HT1080 (cell line): ENCODE data around the gene FAM20C. TPM values are rescaled to one million over a fixed set of nuclear protein-coding genes. Genes with fewer than 3 reads are reported as not detected.
"Not testable (repeated sequence)": the region's sequence is repeated elsewhere in the genome, so short reads cannot be mapped to it uniquely, and the experiment has no call there.

Experiments
- DNase-seq: peaks from one replicate; pipeline ENCODE4 v3.0.0-alpha.2; 2015; ENCODE audit warnings: low read depth
- total RNA-seq: library from RNA; depleted of rRNA; stranded (reverse); fragments of >200 nt; shearing (Covaris generic); gene quantifications from 2 replicates; pipeline ENCODE4 v1.2.3, GENCODE V29; 2014

FAM20C gene
- total RNA-seq, 1 experiment from 2014 or later: 31.3 TPM

GRCh38 chr7:240146-240676, 47.8 kb downstream of the FAM20C start:
- no peak for DNase-seq

DNA sequence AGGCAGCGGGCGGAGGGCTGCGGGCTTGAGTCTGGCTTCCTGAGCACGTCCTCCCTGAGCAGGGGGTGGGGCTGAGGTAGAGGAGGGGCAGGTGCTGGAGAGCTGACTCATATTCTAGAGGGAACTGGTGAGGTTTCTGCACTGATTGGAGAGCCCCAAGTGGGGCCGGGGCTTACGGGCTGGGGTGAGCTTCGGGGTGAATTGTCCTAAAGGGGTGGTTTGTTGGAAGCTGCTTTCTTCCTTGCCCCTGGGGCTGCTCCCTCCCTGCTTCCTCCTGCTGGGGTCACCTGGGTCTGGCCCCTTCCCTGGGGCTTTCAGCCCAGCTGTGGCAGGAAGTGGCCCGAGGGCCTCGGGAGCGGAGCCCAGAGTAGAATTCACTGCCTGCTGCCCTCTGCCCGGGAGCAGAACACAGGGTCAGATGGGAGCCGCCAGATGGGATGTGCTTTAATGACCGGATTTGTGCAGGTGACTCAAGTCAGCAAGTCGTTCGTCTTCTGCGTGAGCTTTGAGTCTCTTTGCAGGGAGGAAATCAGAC, 48.6 kb downstream of the FAM20C start:
- no peak for DNase-seq

DNA sequence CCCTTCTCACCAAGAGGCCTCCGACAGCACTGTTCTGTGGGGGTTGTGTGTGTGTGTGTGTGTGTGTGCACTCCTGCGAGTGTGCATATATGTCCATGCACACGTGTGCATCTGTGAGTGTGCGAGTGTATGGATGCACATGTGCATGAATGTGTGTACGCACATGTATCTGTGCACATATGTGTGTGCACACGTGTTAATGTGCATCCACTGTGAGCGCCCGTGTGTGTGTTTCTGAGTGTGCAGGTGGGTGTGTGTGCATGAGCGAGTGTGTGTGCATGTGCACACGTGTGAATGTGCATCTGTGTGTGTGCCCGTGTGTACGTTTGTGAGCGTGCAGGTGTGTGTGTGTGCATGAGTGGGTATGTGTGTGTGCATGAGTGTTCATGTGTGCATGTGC, 49.1 kb downstream of the FAM20C start:
- no peak for DNase-seq

DNA sequence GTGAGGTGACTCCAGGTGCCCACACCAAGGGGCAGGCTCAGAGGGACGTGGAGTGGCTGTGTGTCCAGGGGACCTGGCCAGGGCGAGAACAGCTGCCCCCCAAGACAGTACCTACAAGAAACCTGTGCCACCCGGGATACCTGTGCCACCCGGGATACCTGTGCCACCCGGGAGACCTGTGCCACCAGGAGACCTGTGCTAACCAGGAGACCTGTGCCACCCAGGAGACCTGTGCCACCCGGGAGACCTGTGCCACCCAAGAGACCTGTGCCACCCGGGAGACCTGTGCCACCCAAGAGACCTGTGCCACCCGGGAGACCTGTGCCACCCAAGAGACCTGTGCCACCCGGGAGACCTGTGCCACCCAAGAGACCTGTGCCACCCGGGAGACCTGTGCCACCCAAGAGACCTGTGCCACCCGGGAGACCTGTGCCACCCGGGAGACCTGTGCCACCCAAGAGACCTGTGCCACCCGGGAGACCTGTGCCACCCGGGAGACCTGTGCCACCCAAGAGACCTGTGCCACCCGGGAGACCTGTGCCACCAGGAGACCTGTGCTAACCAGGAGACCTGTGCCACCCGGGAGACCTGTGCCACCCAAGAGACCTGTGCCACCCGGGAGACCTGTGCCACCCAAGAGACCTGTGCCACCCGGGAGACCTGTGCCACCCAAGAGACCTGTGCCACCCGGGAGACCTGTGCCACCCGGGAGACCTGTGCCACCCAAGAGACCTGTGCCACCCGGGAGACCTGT, 50.6 kb downstream of the FAM20C start:
- not testable (repeated sequence) for DNase-seq

- DNase-seq: not testable (repeated sequence)
Observed at GRCh38 chr7:243580-243978, 51.2 kb downstream of the FAM20C start.

GRCh38 chr7:244974-245373, 52.6 kb downstream of the FAM20C start:
- DNase-seq: no peak

DNA sequence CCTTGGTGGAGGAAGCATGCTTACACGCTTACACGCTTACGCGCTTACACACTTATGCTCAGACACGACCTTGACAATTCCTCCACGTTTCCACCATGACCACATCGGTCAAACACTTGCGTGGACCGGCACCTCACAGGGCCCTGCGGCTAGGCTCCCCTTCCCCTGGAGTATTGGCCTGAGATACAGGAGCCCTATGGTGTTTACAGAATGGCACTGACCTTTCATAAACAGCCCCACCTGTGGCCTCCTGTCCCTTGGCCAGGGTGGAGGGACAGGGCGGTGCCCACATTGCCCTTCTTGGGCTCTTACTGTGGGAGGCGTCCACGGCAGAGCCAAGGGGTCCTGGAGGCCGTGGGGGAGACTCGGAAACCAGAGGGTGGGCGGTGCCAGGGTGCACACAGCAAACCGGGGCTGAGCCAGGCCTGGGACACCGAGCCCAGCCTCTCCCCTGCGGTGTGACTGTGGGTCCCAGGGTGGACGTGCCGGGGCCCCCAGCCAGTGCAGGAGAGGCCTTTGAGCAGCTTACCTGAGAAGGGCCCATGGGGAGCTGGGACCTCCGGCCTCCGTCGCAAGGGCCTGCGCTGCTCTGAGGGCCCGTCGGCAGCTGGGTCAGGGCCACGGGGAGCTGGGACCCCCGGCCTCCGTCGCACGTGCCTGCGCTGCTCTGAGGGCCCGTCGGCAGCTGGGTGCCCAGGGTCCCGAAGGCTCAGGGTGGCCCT, 53.4 kb downstream of the FAM20C start:
- DNase-seq: no peak

- DNase-seq: no peak
Observed at GRCh38 chr7:246451-246850, 54.1 kb downstream of the FAM20C start.

DNA sequence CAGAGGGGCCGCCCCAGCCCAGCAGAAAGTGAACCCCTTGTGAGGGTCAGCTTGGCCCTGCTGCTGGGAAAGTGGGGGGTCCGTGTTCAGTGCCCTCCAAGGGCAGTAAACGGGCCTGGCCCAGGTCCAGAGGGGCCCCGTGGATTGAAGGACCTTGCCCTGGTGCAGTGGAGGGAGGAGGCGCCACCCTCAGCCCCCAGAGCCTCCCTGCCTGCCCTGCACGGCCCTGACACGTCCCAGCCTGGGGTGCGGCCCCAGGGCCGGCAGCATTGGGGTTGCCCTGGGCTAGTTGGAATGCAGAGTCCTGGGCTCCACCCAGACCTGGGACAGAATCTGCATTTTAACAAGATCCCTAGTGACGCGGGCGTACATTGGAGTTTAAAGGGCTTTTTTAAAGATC, 54.8 kb downstream of the FAM20C start:
- DNase-seq: no peak

- no peak for DNase-seq
Observed at GRCh38 chr7:247636-248035, 55.3 kb downstream of the FAM20C start.

GRCh38 chr7:248732-249435, 56.5 kb downstream of the FAM20C start:
- DNase-seq: no peak

DNA sequence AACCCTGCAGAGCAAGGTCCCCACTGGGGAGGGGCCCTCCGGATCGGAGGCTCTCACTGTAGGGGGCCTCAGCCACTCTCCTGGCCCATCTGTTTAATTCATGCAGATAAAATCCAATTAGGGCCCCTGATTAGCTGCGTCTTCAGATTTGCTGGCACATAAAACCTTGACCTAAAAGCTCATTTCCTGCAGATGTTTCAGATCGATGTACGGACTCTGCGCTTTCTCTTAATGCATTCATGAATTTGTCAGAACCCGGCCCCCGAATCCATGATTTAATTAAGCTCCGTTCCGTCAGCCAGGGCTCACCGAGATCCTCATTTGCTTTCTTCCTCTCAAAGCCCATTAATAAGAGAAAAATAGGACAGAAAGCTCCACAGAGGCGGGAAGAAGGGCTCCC, 57.6 kb downstream of the FAM20C start:
- DNase-seq: no peak

DNA sequence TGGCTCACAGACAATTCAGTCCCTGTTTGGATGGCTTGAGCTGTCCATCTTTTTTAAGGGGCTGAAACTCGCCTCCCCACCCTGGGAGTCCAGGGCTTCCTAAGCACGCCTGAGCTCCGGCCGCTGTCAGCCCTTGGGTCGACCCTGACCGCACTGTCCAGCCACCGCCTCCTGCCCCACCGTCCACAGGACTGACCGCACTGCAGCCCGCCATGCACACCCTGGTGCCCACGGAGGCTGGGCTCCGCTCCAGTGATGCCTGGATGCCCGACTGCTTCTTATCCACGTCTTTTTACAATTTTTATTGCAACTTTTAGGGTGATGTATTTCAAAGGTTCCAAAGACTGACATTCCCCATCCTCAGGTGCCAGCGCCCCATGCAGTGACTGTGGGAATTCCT, 58.2 kb downstream of the FAM20C start:
- DNase-seq: no peak

DNA sequence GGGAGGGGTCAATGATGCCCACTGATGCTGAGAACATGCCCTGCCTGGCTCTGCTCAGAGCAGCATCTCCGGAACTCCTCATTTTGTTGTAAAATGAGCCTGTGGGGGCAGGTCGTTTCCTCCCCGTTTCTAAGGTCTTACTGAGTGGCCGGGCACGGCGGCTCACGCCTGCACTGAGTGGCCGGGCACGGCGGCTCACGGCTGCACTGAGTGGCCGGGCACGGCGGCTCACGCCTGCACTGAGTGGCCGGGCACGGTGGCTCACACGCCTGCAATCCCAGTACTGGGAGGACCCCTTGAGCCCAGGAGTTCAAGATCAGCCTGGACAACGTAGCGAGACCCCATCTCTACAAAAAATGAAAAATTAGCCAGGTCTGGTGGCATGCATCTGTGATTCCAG, 58.6 kb downstream of the FAM20C start:
- DNase-seq: no peak

DNA sequence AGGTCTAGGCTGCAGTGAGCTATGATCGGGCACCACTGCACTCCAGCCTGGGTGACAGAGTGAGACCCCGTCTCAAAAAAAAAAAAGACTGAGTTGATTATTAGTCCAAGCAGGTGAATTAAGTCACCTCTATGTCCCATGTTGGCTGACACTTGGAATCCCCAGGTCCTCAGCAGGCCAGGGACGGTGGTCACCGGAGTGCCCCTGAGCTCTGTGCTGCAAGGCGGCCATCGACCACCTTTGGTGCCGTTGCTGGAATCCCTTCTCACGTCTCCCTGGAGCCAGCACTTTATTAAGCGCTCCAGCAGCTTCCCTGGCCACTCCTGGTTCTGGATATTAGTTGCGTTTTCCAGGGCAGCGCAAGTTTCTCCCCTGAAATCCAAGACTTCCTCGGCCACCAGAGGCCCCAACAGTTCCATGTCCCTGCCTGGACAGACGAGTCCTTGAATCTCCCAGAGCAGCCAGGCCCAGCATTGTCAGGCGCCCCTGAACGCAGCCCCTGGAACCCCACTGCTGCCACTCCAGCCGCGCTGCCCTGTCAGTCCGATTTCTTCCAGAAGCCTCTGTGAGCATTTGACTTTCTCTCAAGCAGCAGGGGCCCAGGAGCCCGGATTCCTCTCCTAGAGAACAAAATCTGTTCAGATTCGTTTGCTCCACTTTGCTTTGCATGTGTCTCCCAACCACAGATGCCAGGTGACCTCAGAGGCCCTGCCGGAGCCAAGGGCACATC, 59.2 kb downstream of the FAM20C start:
- no peak for DNase-seq

- no peak for DNase-seq
Observed at GRCh38 chr7:252216-252965, 60.0 kb downstream of the FAM20C start.

DNA sequence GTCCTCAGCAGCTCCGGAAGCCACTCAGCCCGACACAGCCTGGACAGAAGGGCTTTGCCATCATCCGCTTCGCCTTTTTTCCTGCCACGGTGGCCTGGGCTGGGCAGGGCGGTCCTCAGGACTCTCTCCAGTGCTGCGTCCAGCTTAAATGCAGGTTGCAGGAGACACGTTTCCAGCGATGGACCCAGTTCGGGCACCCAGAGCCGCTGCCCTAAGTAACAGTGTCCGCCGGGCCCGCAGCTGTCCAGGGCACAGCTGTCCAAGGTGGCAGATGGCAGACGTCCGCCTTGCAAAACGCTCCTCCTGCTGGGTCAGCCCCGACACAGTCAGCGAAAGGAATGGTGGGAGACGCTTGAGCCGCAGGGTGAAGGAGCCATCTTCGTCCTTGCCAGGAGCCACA, 60.6 kb downstream of the FAM20C start:
- DNase-seq: no peak

- DNase-seq: no peak
Observed at GRCh38 chr7:253581-254336, 61.4 kb downstream of the FAM20C start.

DNA sequence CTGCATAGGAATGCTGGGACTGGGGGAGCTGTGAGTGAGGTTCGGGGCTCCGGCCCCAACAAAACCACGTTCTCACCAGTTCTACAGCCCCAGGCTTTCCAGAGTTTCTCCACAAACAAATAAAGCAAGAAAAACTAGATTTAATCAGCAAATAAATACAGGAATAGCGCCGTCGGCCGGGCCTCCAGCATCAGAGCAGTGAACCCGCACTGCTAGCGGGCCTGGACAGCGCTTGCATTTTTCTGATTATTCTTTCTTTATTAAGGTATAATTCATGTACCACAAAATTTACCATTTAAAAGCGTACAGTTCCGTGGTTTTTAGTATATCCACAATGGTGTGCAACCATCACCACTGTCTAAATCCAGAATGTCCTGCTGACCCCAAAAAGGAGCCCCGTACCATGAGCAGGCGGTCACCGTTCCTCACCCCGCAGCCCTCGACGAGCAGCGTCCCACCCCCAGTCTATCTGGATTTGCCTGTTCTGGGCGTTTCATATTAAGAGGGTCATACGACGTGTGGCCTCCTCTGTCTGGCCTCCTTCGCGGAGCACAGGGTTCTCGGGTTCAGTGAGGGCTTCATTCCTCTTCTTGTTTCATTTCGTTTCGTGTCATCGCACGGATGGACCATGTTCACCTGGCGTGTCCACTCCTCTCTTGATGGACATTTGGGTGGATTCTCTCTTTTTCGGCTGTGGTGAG, 62.1 kb downstream of the FAM20C start:
- no peak for DNase-seq
